Measurements from ENCODE around the gene HOMER2.

HOMER2 gene

DNA sequence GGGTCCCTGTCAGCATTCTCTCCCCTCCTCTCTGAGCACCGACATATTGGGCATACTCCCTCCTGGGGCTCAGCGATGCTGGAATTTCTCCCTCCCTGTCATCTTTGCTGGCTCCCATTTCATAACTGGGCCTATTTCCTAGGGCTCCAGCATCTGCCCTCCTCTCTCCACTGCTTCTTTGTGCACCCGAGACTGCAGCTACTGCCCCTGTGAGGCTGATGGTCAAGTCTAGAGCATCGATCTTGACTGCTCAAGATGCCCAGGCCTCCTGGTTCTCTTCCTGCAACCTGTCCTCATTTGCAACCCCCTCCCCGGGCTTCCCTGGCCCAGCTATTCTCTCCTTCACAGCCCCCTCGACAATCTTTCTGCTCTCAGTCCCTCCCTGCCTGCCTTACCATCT lies 89.6 kb downstream of the HOMER2 start:
- Histone ChIP-seq H3K4me3 (ENCODE audit: low read depth in 1 of 2, low read length in 2 of 2) (no peak overlapping the region), H3K9me3 (ENCODE audit: insufficient read depth, low read length, severe bottlenecking) (no peaks in the 10 kb centered on the region), H4K20me1 (ENCODE audit: insufficient read depth, low read length) (no peaks in the 10 kb centered on the region), H3K27ac (ENCODE audit: low read length) (no peak overlapping the region), H3K4me2 (ENCODE audit: insufficient read depth, low read length) (no peak overlapping the region), H2AFZ (ENCODE audit: low read depth, low read length) (no peak overlapping the region), H3K36me3 (ENCODE audit: insufficient read depth, low read length) (no peaks in the 10 kb centered on the region), H3K27me3 (ENCODE audit: insufficient read depth, low read length, poor library complexity) (no peaks in the 10 kb centered on the region), H3K9ac (ENCODE audit: low read depth, low read length) (no peak overlapping the region), H3K4me1 (ENCODE audit: insufficient read depth, low read length) (no peaks in the 10 kb centered on the region), H3K79me2 (ENCODE audit: insufficient read depth, low read length) (no peaks in the 10 kb centered on the region)
- DNase-seq, result no peak
- ATAC-seq (ENCODE audit: insufficient read depth, low read depth), result no peak
- TF ChIP-seq, protein P1, sequence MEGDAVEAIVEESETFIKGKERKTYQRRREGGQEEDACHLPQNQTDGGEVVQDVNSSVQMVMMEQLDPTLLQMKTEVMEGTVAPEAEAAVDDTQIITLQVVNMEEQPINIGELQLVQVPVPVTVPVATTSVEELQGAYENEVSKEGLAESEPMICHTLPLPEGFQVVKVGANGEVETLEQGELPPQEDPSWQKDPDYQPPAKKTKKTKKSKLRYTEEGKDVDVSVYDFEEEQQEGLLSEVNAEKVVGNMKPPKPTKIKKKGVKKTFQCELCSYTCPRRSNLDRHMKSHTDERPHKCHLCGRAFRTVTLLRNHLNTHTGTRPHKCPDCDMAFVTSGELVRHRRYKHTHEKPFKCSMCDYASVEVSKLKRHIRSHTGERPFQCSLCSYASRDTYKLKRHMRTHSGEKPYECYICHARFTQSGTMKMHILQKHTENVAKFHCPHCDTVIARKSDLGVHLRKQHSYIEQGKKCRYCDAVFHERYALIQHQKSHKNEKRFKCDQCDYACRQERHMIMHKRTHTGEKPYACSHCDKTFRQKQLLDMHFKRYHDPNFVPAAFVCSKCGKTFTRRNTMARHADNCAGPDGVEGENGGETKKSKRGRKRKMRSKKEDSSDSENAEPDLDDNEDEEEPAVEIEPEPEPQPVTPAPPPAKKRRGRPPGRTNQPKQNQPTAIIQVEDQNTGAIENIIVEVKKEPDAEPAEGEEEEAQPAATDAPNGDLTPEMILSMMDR (IDR thresholded peaks at IDR 0.05; ENCODE audit: borderline replicate concordance, extremely low read depth, low read length, poor library complexity, severe bottlenecking), result no peak
- TF ChIP-seq EZH2 (IDR thresholded peaks at IDR 0.05; ENCODE audit: borderline replicate concordance, low read depth, low read length, severe bottlenecking), result no peak

DNA sequence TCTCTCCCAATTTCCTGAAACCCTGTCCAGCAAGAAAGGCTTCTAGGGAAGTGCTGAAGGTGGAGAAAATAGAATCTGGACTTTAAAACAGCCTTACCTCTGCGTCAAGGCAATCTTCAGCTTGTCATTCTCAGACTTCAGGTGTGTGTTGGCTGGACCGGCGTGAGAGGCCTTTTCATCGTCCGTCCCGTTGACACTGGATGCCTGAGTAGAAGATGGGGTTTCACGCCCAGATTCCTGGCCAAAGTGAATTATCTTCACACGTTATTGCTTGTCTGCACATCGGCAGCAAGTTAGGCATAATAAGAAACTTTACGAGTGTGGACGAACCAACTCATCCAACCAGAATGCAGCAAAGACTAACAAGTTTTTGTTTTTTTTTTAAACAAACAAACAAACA lies 93.6 kb downstream of the HOMER2 start:
- H3K27me3 ChIP-seq (ENCODE audit: insufficient read depth, low read length, poor library complexity), result no peaks in the 10 kb centered on the region

DNA sequence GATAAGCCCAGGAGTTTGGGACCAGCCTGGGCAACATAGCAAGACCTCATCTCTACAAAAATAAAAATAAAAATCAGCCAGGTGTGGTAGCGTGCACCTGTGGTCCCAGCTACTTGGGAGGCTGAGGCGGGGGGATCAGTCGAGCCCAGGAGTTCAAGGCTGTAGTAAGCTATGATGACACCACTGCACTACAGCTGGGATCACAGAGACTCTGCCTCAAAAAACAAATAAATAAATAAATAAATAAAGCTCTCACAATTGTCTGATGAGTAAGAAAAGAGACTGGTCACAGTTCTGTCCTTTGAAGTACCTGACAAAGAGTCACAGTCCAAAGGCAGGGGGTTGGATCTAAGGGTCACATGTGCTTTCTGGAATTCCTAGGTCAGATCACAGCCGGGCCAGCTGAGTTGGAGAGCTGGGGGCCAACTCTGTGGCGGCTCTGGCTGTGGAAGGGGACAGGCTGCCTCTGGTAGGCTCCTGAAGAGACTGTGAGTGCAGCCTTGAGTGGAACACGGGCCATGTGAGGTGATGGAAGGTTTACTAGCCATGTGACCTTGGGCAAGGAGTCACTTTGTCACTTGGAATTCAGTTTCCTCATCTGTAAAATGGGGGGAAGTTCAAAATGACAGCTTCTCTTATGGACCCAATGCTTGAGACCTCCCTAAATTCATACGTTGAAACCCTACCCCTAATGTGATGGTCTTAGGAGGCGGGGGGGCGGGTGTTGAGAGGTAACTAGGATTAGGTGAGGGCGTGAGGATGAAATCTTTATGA lies 95.9 kb downstream of the HOMER2 start:
- DNase-seq (no peak), ATAC-seq (ENCODE audit: insufficient read depth, low read depth) (no peak)
- H3K79me2 ChIP-seq (ENCODE audit: insufficient read depth, low read length), result no peaks in the 10 kb centered on the region
- H4K20me1 ChIP-seq (ENCODE audit: insufficient read depth, low read length), result no peaks in the 10 kb centered on the region
- H3K36me3 ChIP-seq (ENCODE audit: insufficient read depth, low read length), result no peaks in the 10 kb centered on the region
- H3K27ac ChIP-seq (ENCODE audit: low read length), result no peak overlapping the region
- no peak overlapping the region for H3K4me2 ChIP-seq (ENCODE audit: insufficient read depth, low read length)
- no peak overlapping the region for H2AFZ ChIP-seq (ENCODE audit: low read depth, low read length)
- TF ChIP-seq, protein P1 (IDR thresholded peaks at IDR 0.05; ENCODE audit: borderline replicate concordance, extremely low read depth, low read length, poor library complexity, severe bottlenecking), result no peak
- TF ChIP-seq EZH2 (IDR thresholded peaks at IDR 0.05; ENCODE audit: borderline replicate concordance, low read depth, low read length, severe bottlenecking), result no peak
- no peaks in the 10 kb centered on the region for H3K27me3 ChIP-seq (ENCODE audit: insufficient read depth, low read length, poor library complexity)
- no peak overlapping the region for H3K9ac ChIP-seq (ENCODE audit: low read depth, low read length)
- no peaks in the 10 kb centered on the region for H3K9me3 ChIP-seq (ENCODE audit: insufficient read depth, low read length, severe bottlenecking)
- H3K4me3 ChIP-seq (ENCODE audit: low read depth in 1 of 2, low read length in 2 of 2), result no peak overlapping the region
- H3K4me1 ChIP-seq (ENCODE audit: insufficient read depth, low read length), result peaks cover 31% of the 10 kb centered on the region

More for the DNA sequence above, 93.6 kb downstream of the HOMER2 start:
- H3K36me3 ChIP-seq (ENCODE audit: insufficient read depth, low read length), result no peaks in the 10 kb centered on the region
- ATAC-seq (ENCODE audit: insufficient read depth, low read depth), result no peak
- no peak overlapping the region for H3K27ac ChIP-seq (ENCODE audit: low read length)
- H2AFZ ChIP-seq (ENCODE audit: low read depth, low read length), result no peak overlapping the region
- no peak overlapping the region for H3K9ac ChIP-seq (ENCODE audit: low read depth, low read length)
- no peaks in the 10 kb centered on the region for H3K79me2 ChIP-seq (ENCODE audit: insufficient read depth, low read length)
- no peaks in the 10 kb centered on the region for H4K20me1 ChIP-seq (ENCODE audit: insufficient read depth, low read length)
- DNase-seq, result no peak
- H3K4me2 ChIP-seq (ENCODE audit: insufficient read depth, low read length), result no peak overlapping the region
- TF ChIP-seq, protein P1 (IDR thresholded peaks at IDR 0.05; ENCODE audit: borderline replicate concordance, extremely low read depth, low read length, poor library complexity, severe bottlenecking), result no peak
- no peak for TF ChIP-seq EZH2 (IDR thresholded peaks at IDR 0.05; ENCODE audit: borderline replicate concordance, low read depth, low read length, severe bottlenecking)
- no peak overlapping the region for H3K4me3 ChIP-seq (ENCODE audit: low read depth in 1 of 2, low read length in 2 of 2)
- peaks cover 10% of the 10 kb centered on the region; the same call in 1 of the 2 replicates for H3K4me1 ChIP-seq (ENCODE audit: insufficient read depth, low read length)
- no peaks in the 10 kb centered on the region for H3K9me3 ChIP-seq (ENCODE audit: insufficient read depth, low read length, severe bottlenecking)

Measured in DND-41 (cell line).